Sigmoid colon (tissue), 7 donors: ENCODE results near the gene KDM7A. TPM values are rescaled to one million over a fixed set of nuclear protein-coding genes. Genes with fewer than 3 reads are reported as not detected.

Experiments
- DNase-seq: peaks from one replicate; pipeline ENCODE4 v3.0.0-alpha.2; 2019
- H3K27ac ChIP-seq, 4 donors: fragments of 200-600 bp; sonication (generic); one replicate each; pipeline ENCODE4 v1.5.1; 2016 to 2019; ENCODE audit warnings: mild to moderate bottlenecking in 1 of 4
- H3K27me3 ChIP-seq, 3 donors: fragments of 200-600 bp; sonication (generic); one replicate each; pipeline ENCODE4 v1.5.1; 2019; ENCODE audit warnings: mild to moderate bottlenecking in 1 of 3
- H3K36me3 ChIP-seq, 4 donors: fragments of 200-600 bp; sonication (generic); one replicate each; pipeline ENCODE4 v1.5.1; 2016 to 2019
- H3K4me1 ChIP-seq, 4 donors: fragments of 200-600 bp; sonication (generic); one replicate each; pipeline ENCODE4 v1.5.1; 2017 to 2019
- H3K4me3 ChIP-seq, 4 donors: fragments of 200-600 bp; sonication (generic); one replicate each; pipeline ENCODE4 v1.5.1; 2017 to 2019; ENCODE audit warnings: mild to moderate bottlenecking in 2 of 4, moderate library complexity in 1 of 4
- H3K9me3 ChIP-seq, 4 donors: fragments of 200-600 bp in 3 of 4; sonication (generic) in 3 of 4; one replicate each; pipeline versions ENCODE4 v1.5.1 to v1.6.1; 2013 to 2019
- CTCF ChIP-seq, 4 experiments: fragments of 450-650 bp in 3 of 4; fragments of 200-600 bp in 1 of 4; IDR thresholded peaks; one replicate each; pipeline ENCODE4 v1.5.1; 2016 to 2019; ENCODE audit warnings: antibody characterized with exemption in 4 of 4, mild to moderate bottlenecking in 3 of 4, moderate library complexity in 2 of 4
- EP300 ChIP-seq, 4 donors: sonication (generic); formaldehyde crosslinking; IDR thresholded peaks; one replicate each; pipeline ENCODE4 v1.6.1; 2017; ENCODE audit warnings: antibody characterized with exemption in 4 of 4
- POLR2A ChIP-seq, 2 donors: fragments of 450-650 bp; IDR thresholded peaks; one replicate each; pipeline ENCODE4 v1.6.1; 2016; ENCODE audit warnings: antibody characterized with exemption in 2 of 2, mild to moderate bottlenecking in 2 of 2, moderate library complexity in 2 of 2
- POLR2AphosphoS5 ChIP-seq, 4 donors: sonication (generic); formaldehyde crosslinking; IDR thresholded peaks; one replicate each; pipeline ENCODE4 v1.6.1; 2017; ENCODE audit warnings: antibody characterized with exemption in 4 of 4
- WGBS, 2 donors: extraction: QIAGEN DNeasy Blood & Tissue Kit; methylation state at CpG; one replicate each; pipeline ENCODE4 v1.1.7; 2013; 5-methylcytosine and 5-hydroxymethylcytosine counted together
- intact Hi-C: fragments of 100-400 bp; cut with DNase I; formaldehyde crosslinking; loops from one replicate; pipeline ENCODE4 v1.15.1; 2023
- polyA plus RNA-seq, 3 donors: library from polyadenylated mRNA; stranded (reverse); fragments of 200-250 nt; gene quantifications; one replicate each; pipeline ENCODE4 v1.2.3, GENCODE V29; 2013
- total RNA-seq, 4 donors: library from RNA; depleted of rRNA; stranded (reverse); fragments of >200 nt; gene quantifications; one replicate each; pipeline ENCODE4 v1.1.0, GENCODE V29; 2016
- donor health status: healthy with polysubstance abuse.
- donor health status: Bipolar disorder and iron deficiency.
- donor health status: healthy.

KDM7A gene
- total and polyA plus RNA-seq, 7 donors: 8.4 to 31.6 (median 17.0) TPM

- no peaks in the 10 kb centered on the region for H3K27me3 ChIP-seq
- no peaks in the 10 kb centered on the region for H3K9me3 ChIP-seq
- intact Hi-C loops: no loop called here
- no peaks in the 10 kb centered on the region for H3K4me1 ChIP-seq
- WGBS, 2 donors: 81 to 90% methylated on average over 7 of the region's 7 CpGs
- no peak overlapping the region for H3K4me3 ChIP-seq
- peaks cover 0 to 4% (median 0%) of the 10 kb centered on the region in 4 donors for H3K36me3 ChIP-seq
- no peak for TF ChIP-seq POLR2AphosphoS5 (IDR thresholded peaks at IDR 0.05)
- no peak for TF ChIP-seq EP300 (IDR thresholded peaks at IDR 0.05)
- no peak for TF ChIP-seq CTCF (IDR thresholded peaks at IDR 0.05)
- no peak for TF ChIP-seq POLR2A (IDR thresholded peaks at IDR 0.05)
- DNase-seq: no peak
- no peak overlapping the region for H3K27ac ChIP-seq
These were observed 94.0 kb downstream of the KDM7A start for GRCh38 chr7:140082770-140083169.

- Histone ChIP-seq H3K36me3 (no peaks in the 10 kb centered on the region), H3K4me1 (no peaks in the 10 kb centered on the region), H3K9me3 (no peaks in the 10 kb centered on the region), H3K27me3 (no peaks in the 10 kb centered on the region), H3K27ac (no peak overlapping the region), H3K4me3 (no peak overlapping the region)
- no peak for TF ChIP-seq EP300 (IDR thresholded peaks at IDR 0.05)
- no peak for TF ChIP-seq POLR2A (IDR thresholded peaks at IDR 0.05)
- TF ChIP-seq CTCF (IDR thresholded peaks at IDR 0.05): no peak
- TF ChIP-seq POLR2AphosphoS5 (IDR thresholded peaks at IDR 0.05): no peak
- DNase-seq: no peak
- intact Hi-C loops: no loop called here
- 90 to 93% methylated on average over 11 of the region's 11 CpGs for WGBS, 2 donors
These were observed 94.9 kb downstream of the KDM7A start for GRCh38 chr7:140081774-140082425.

- intact Hi-C loops: no loop called here
- 23 to 79% methylated on average over 7 of the region's 7 CpGs for WGBS, 2 donors
- Histone ChIP-seq H3K4me1 (no peaks in the 10 kb centered on the region), H3K36me3 (no peaks in the 10 kb centered on the region), H3K27me3 (no peaks in the 10 kb centered on the region), H3K4me3 (no peak overlapping the region), H3K27ac (no peak overlapping the region), H3K9me3 (no peaks in the 10 kb centered on the region)
- TF ChIP-seq CTCF (IDR thresholded peaks at IDR 0.05) (no peak), EP300 (IDR thresholded peaks at IDR 0.05) (no peak)
- DNase-seq: no peak
These were observed 95.9 kb downstream of the KDM7A start for GRCh38 chr7:140080919-140081318.

GRCh38 chr7:140079121-140079536 lies 97.7 kb downstream of the KDM7A start:
- intact Hi-C loops: no loop called here
- TF ChIP-seq POLR2AphosphoS5 (IDR thresholded peaks at IDR 0.05) (peak in 1 of 4 donors; percentile 12), CTCF (IDR thresholded peaks at IDR 0.05) (no peak)
- no peak for DNase-seq
- H3K27me3 ChIP-seq: no peaks in the 10 kb centered on the region
- no peak overlapping the region for H3K4me3 ChIP-seq
- no peaks in the 10 kb centered on the region for H3K4me1 ChIP-seq
- 47 to 62% methylated on average over 6 of the region's 6 CpGs for WGBS, 2 donors
- H3K36me3 ChIP-seq: no peaks in the 10 kb centered on the region
- no peak overlapping the region for H3K27ac ChIP-seq
- H3K9me3 ChIP-seq: no peaks in the 10 kb centered on the region

- TF ChIP-seq POLR2A (IDR thresholded peaks at IDR 0.05) (no peak), POLR2AphosphoS5 (IDR thresholded peaks at IDR 0.05) (no peak), EP300 (IDR thresholded peaks at IDR 0.05) (no peak), CTCF (IDR thresholded peaks at IDR 0.05) (no peak)
- H3K9me3 ChIP-seq: no peaks in the 10 kb centered on the region
- WGBS, 2 donors: 67 to 88% methylated on average over 13 of the region's 13 CpGs
These were observed 98.4 kb downstream of the KDM7A start for GRCh38 chr7:140078392-140078791.

More at GRCh38 chr7:140078392-140078791, 98.4 kb downstream of the KDM7A start:
- intact Hi-C loops: no loop called here
- Histone ChIP-seq H3K27ac (no peak overlapping the region), H3K4me1 (no peaks in the 10 kb centered on the region), H3K27me3 (no peaks in the 10 kb centered on the region), H3K4me3 (no peak overlapping the region), H3K36me3 (no peaks in the 10 kb centered on the region)
- no peak for DNase-seq
